GM12878 (cell line): ENCODE data around the gene OR2Y1. TPM values are rescaled to one million over a fixed set of nuclear protein-coding genes. Genes with fewer than 3 reads are reported as not detected.

ENCODE experiments used
- ATAC-seq: fragments of 200-7000 bp; cut with Tn5 transposase; 3 replicates; pipeline ENCODE4 v1.9.1; 2020; ENCODE audit warnings: mild to moderate bottlenecking, moderate library complexity
- BruUV-seq: library from RNA; stranded (reverse); fragments of 400-500 nt; replicated peaks from 2 replicates; lab custom pipeline; 2021; lab: Mats Ljungman, UMichigan
- CTCF ChIA-PET: fragments of 300-600 bp; sonication (Branson Sonifier 250); formaldehyde crosslinking; extraction: SDS; loops from one replicate; lab custom pipeline; 2021; ENCODE audit warnings: inconsistent platforms; lab: Yijun Ruan, JAX
- POLR2A ChIA-PET: fragments of 350-600 bp; formaldehyde crosslinking; extraction: SDS; loops from one replicate; lab custom pipeline; 2021; ENCODE audit warnings: inconsistent platforms; lab: Charles Lee
- RAD21 ChIA-PET: fragments of 300-600 bp; sonication (Branson Sonifier 250); formaldehyde crosslinking; loops from one replicate; lab custom pipeline; 2023; ENCODE audit warnings: antibody characterized with exemption; ENCODE audit not compliant: unreplicated experiment; lab: Charles Lee
- SMC1A ChIA-PET: fragments of 300-600 bp; sonication (Branson Sonifier 250); formaldehyde crosslinking; loops from one replicate; lab custom pipeline; 2023; ENCODE audit not compliant: unreplicated experiment, uncharacterized antibody; lab: Charles Lee
- DNase-seq: peaks from one replicate; pipeline ENCODE4 v3.0.0-alpha.2; 2011; ENCODE audit warnings: low read depth, low spot score
- FAIRE-seq: peaks from 3 replicates; lab custom pipeline; 2011; peaks lifted over from hg19 to GRCh38; lab: Jason Lieb, UNC
- H2AFZ ChIP-seq: 2 replicates; pipeline ENCODE4 v1.6.0; 2011; ENCODE audit warnings: low read depth, low read length, control low read depth; ENCODE audit not compliant: control insufficient read depth
- H3K27ac ChIP-seq: 2 replicates; pipeline ENCODE4 v1.5.1; 2011; ENCODE audit warnings: control low read depth; ENCODE audit not compliant: control insufficient read depth, insufficient read depth
- H3K27me3 ChIP-seq, 2 experiments: replicated peaks in 1 of 2; 2 replicates each; pipeline versions ENCODE4 v1.6.0 to v1.6.1; 2011; ENCODE audit warnings: low read length in 1 of 2; ENCODE audit not compliant: control insufficient read depth in 2 of 2, insufficient read depth in 2 of 2
- H3K36me3 ChIP-seq, 2 experiments: 2 replicates each; pipeline ENCODE4 v1.5.1; 2011; ENCODE audit warnings: low read length in 1 of 2; ENCODE audit not compliant: control insufficient read depth in 2 of 2, insufficient read depth in 2 of 2
- H3K4me1 ChIP-seq: 2 replicates; pipeline ENCODE4 v1.6.1; 2011; ENCODE audit warnings: mild to moderate bottlenecking, low read length, moderate library complexity, mixed read lengths; ENCODE audit not compliant: control insufficient read depth, insufficient read depth
- H3K4me2 ChIP-seq: 2 replicates; pipeline ENCODE4 v1.6.0; 2011; ENCODE audit warnings: control low read depth; ENCODE audit not compliant: control insufficient read depth, insufficient read depth
- H3K4me3 ChIP-seq: fragments of 200-600 bp; sonication (generic); 2 replicates; pipeline ENCODE4 v1.5.1; 2016
- H3K79me2 ChIP-seq: 2 replicates; pipeline ENCODE4 v1.6.0; 2011; ENCODE audit warnings: low read length; ENCODE audit not compliant: control insufficient read depth, insufficient read depth
- H3K9ac ChIP-seq: 2 replicates; pipeline ENCODE4 v1.8.0; 2011; ENCODE audit warnings: low read length, control low read depth, mixed read lengths; ENCODE audit not compliant: control insufficient read depth, insufficient read depth
- H3K9me3 ChIP-seq: replicated peaks from 3 replicates; pipeline ENCODE4 v1.5.1; 2011; ENCODE audit warnings: mild to moderate bottlenecking, low read length; ENCODE audit not compliant: control insufficient read depth, insufficient read depth
- H4K20me1 ChIP-seq: 2 replicates; pipeline ENCODE4 v1.6.0; 2011; ENCODE audit not compliant: control insufficient read depth, insufficient read depth
- CHD1 ChIP-seq: IDR thresholded peaks from 2 replicates; pipeline ENCODE4 v1.6.1; 2012; ENCODE audit warnings: low read depth, low read length, improper control_type of control experiment
- IKZF2 ChIP-seq, 2 experiments: fragments of 450-650 bp; IDR thresholded peaks; 2 replicates each; pipeline ENCODE4 v1.6.1; 2017; ENCODE audit warnings: mild to moderate bottlenecking in 2 of 2, moderate library complexity in 2 of 2
- RAD21 ChIP-seq: IDR thresholded peaks from 2 replicates; pipeline ENCODE4 v1.6.1; 2011; ENCODE audit warnings: mild to moderate bottlenecking, low read depth, low read length, moderate library complexity; ENCODE audit not compliant: insufficient read depth
- SMAD1 ChIP-seq: fragments of 450-650 bp; IDR thresholded peaks from 2 replicates; pipeline ENCODE4 v1.6.1; 2018; ENCODE audit warnings: mild to moderate bottlenecking, low read depth; ENCODE audit not compliant: partially characterized antibody
- SMARCA5 ChIP-seq: fragments of 450-650 bp; IDR thresholded peaks from 2 replicates; pipeline ENCODE4 v1.6.1; 2017; ENCODE audit warnings: mild to moderate bottlenecking
- SMC3 ChIP-seq: IDR thresholded peaks from 2 replicates; pipeline ENCODE4 v1.6.1; 2011; ENCODE audit warnings: low read length, improper control_type of control experiment, borderline replicate concordance
- YBX1 ChIP-seq: fragments of 450-650 bp; IDR thresholded peaks from 2 replicates; pipeline ENCODE4 v1.6.1; 2016; ENCODE audit warnings: antibody characterized with exemption
- YY1 ChIP-seq: IDR thresholded peaks from 2 replicates; pipeline ENCODE4 v1.6.1; 2011; ENCODE audit warnings: low read depth, mild to moderate bottlenecking, low read length
- WGBS: methylation state at CpG from one replicate; pipeline ENCODE4 v1.1.6; 2016; ENCODE audit warnings: low lambda C conversion rate; ENCODE audit not compliant: insufficient replicate concordance, insufficient coverage; ENCODE audit errors: missing lambda C conversion rate; 5-methylcytosine and 5-hydroxymethylcytosine counted together
- in situ Hi-C: fragments of 300-500 bp; cut with MboI; formaldehyde crosslinking; loops from 9 replicates; pipeline ENCODE4 v1.14.3; 2018; ENCODE audit warnings: mixed read lengths
- intact Hi-C: fragments of 100-400 bp; cut with micrococcal nuclease; formaldehyde crosslinking; loops from one replicate; pipeline ENCODE4 v1.14.2; 2022; ENCODE audit not compliant: unreplicated experiment
- polyA plus RNA-seq, 11 experiments: library from polyadenylated mRNA; depleted of rRNA in 4 of 11; unstranded in 6 of 11; stranded (reverse) in 5 of 11; fragments of >200 nt; fragmentation: Nextera tagmentation in 4 of 11; fragmentation: Illumina TruSeq in 1 of 11; extraction: Ambion mirVana in 4 of 11; extraction: Trizol in 1 of 11; gene quantifications; 1 replicate in 1 of 11; 2 replicates in 10 of 11; pipeline versions ENCODE4 v1.2.1 to v1.2.3, GENCODE V29; 2011 to 2016; ENCODE audit warnings: inconsistent platforms in 2 of 11, missing spikeins in 2 of 11, low read depth in 1 of 11
- total RNA-seq, 4 experiments: library from RNA; depleted of rRNA in 3 of 4; stranded (reverse); fragments of >200 nt in 3 of 4; fragmentation: Illumina TruSeq in 1 of 4; extraction: Trizol in 1 of 4; gene quantifications; 2 replicates each; pipeline versions ENCODE4 v1.2.1 to v1.2.3, GENCODE V29; 2013 to 2021
- TF ChIP-seq, protein P1 (sequence below), 3 experiments: IDR thresholded peaks in 2 of 3; conservative IDR thresholded peaks in 1 of 3; 2 replicates each; pipeline ENCODE4 v1.5.1; 2011; ENCODE audit warnings: low read depth in 3 of 3, low read length in 3 of 3, mild to moderate bottlenecking in 3 of 3, control low read depth in 2 of 3, moderate library complexity in 2 of 3, inconsistent platforms in 1 of 3, mixed read lengths in 1 of 3; ENCODE audit not compliant: control insufficient read depth in 2 of 3, insufficient read depth in 1 of 3; ENCODE audit errors: extremely low read depth in 1 of 3
- TF ChIP-seq, protein P2 (sequence below): fragments of 450-650 bp; IDR thresholded peaks from 2 replicates; pipeline ENCODE4 v1.6.1; 2016; ENCODE audit warnings: mild to moderate bottlenecking

The OR2Y1 gene
- total and polyA plus RNA-seq, 10 of the 15 experiments (the other 5 are each of a cell fraction or from before 2014, with no cell fraction given): not detected

DNA sequence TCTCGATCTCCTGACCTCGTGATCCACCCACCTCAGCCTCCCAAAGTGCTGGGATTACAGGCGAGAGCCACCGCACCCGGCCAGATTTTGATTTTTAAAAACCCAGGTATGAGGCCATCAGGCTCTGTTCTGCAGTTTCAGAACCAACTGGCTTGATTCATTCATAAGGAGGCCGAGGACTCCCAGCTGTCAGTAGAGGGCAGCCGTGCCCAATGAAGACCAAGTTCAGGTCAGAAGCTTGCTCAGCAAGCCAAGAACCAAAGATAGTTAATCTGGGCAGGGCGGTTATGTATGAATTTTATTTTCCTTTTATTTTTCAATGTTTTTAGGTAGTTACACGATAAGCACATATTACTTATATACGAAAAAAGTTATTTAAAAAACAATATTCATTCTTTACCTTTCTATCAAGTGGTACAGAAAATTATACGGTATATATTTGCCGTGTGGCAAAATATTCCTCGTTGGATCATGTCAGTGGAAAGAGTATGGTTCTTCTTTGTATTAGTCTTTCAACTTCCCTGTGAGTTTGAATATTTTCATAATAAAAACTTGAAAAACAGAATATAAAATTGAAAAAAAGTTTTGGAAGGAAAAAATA is 44.7 kb upstream of the OR2Y1 start:
- Histone ChIP-seq H3K4me3 (no peak overlapping the region), H2AFZ (no peak overlapping the region), H4K20me1 (no peaks in the 10 kb centered on the region), H3K36me3 (peaks cover 4 to 6% of the 10 kb centered on the region in 2 experiments; a peak in 3 of 4 replicates), H3K4me2 (no peak overlapping the region), H3K27ac (no peak overlapping the region), H3K79me2 (no peaks in the 10 kb centered on the region), H3K9ac (no peak overlapping the region), H3K27me3 (no peaks in the 10 kb centered on the region), H3K9me3 (no peaks in the 10 kb centered on the region), H3K4me1 (no peaks in the 10 kb centered on the region)
- ChIA-PET RAD21 (interaction anchor here (0.6 to 1.4 kb wide), 7 partner anchors 10 to 144 kb away, joined by 3 to 7 read pairs (median 4); no protein-coding TSS in a partner anchor), CTCF (interaction anchor here (0.5 to 7.0 kb wide), 18 partner anchors 9 to 389 kb away, joined by 3 to 50 read pairs (median 4); no protein-coding TSS in a partner anchor), SMC1A (interaction anchor here (0.7 to 1.6 kb wide), 11 partner anchors 17 to 384 kb away, joined by 3 to 10 read pairs (median 3); no protein-coding TSS in a partner anchor), POLR2A (no interaction called here)
- FAIRE-seq (peak; percentile 74), ATAC-seq (peak; percentile 96), DNase-seq (no peak)
- intact Hi-C loops (loop anchor here (2.0 to 5.0 kb wide), 2 partner anchors 84 to 373 kb away; no protein-coding TSS in a partner anchor), in situ Hi-C loops (no loop called here)
- BruUV-seq: no TSS peak
- TF ChIP-seq IKZF2 (IDR thresholded peaks at IDR 0.05) (no peak), SMAD1 (no peak), SMC3 (peak; percentile 82), YY1 (0 out of 2 replicates have a peak, but pooled peaks have one; percentile 29), YBX1 (no peak), SMARCA5 (peak; percentile 53; the same call in 1 of the 2 replicates), RAD21 (peak; percentile 94), CHD1 (no peak)
- TF ChIP-seq, protein P1, sequence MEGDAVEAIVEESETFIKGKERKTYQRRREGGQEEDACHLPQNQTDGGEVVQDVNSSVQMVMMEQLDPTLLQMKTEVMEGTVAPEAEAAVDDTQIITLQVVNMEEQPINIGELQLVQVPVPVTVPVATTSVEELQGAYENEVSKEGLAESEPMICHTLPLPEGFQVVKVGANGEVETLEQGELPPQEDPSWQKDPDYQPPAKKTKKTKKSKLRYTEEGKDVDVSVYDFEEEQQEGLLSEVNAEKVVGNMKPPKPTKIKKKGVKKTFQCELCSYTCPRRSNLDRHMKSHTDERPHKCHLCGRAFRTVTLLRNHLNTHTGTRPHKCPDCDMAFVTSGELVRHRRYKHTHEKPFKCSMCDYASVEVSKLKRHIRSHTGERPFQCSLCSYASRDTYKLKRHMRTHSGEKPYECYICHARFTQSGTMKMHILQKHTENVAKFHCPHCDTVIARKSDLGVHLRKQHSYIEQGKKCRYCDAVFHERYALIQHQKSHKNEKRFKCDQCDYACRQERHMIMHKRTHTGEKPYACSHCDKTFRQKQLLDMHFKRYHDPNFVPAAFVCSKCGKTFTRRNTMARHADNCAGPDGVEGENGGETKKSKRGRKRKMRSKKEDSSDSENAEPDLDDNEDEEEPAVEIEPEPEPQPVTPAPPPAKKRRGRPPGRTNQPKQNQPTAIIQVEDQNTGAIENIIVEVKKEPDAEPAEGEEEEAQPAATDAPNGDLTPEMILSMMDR (IDR thresholded peaks at IDR 0.05 in 2 of 3, conservative IDR thresholded peaks at IDR 0.05 in 1 of 3; ENCODE audit: control insufficient read depth in 2 of 3, extremely low read depth in 1 of 3, insufficient read depth in 1 of 3, low read depth in 3 of 3, low read length in 3 of 3): peak; percentile 78 to 95 (median 78); a peak in 5 of 6 replicates
- TF ChIP-seq, protein P2, sequence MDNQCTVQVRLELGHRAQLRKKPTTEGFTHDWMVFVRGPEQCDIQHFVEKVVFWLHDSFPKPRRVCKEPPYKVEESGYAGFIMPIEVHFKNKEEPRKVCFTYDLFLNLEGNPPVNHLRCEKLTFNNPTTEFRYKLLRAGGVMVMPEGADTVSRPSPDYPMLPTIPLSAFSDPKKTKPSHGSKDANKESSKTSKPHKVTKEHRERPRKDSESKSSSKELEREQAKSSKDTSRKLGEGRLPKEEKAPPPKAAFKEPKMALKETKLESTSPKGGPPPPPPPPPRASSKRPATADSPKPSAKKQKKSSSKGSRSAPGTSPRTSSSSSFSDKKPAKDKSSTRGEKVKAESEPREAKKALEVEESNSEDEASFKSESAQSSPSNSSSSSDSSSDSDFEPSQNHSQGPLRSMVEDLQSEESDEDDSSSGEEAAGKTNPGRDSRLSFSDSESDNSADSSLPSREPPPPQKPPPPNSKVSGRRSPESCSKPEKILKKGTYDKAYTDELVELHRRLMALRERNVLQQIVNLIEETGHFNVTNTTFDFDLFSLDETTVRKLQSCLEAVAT: peak; percentile 70; the same call in 1 of the 2 replicates
- 30% methylated on average over 13 of the region's 13 CpGs for whole genome bisulfite sequencing
